ENCODE measurements around the gene IL12RB1.

GRCh38 chr19:18027151-18027550 lies 59.6 kb downstream of the IL12RB1 start:
- TF ChIP-seq POLR2AphosphoS2 (conservative IDR thresholded peaks at IDR 0.05; ENCODE audit: low read length) (no peak), RNF2 (IDR thresholded peaks at IDR 0.05; ENCODE audit: borderline replicate concordance, low read depth) (no peak), CTCF (IDR thresholded peaks at IDR 0.05) (no peak), POLR2A (IDR thresholded peaks at IDR 0.05; ENCODE audit: low read length) (no peak), RAD21 (conservative IDR thresholded peaks at IDR 0.05 in 1 of 2, IDR thresholded peaks at IDR 0.05 in 1 of 2) (no peak), NPAS2 (CRISPR knock-in tag; IDR thresholded peaks at IDR 0.05; ENCODE audit: borderline replicate concordance) (no peak), NFE2L2 (conservative IDR thresholded peaks at IDR 0.05; ENCODE audit: low read length) (no peak), SREBF2 (IDR thresholded peaks at IDR 0.05) (no peak)

Data from A549 (cell line).